ENCODE measurements around the gene WBP4.
"Not testable (repeated sequence)": the region's sequence is repeated elsewhere in the genome, so short reads cannot be mapped to it uniquely, and the experiment has no call there.

WBP4 gene

GRCh38 chr13:41034382-41034781, 26.9 kb upstream of the WBP4 start:
- Mint-ChIP-seq H3K36me3 (peaks cover 8% of the 10 kb centered on the region), H3K27ac (no peak overlapping the region), H3K9me3 (no peaks in the 10 kb centered on the region), H3K27me3 (no peaks in the 10 kb centered on the region), H3K4me1 (peaks cover 29% of the 10 kb centered on the region), H3K4me3 (no peak overlapping the region)

- Mint-ChIP-seq H3K4me3 (no peak overlapping the region), H3K36me3 (peaks cover 8% of the 10 kb centered on the region), H3K27me3 (no peaks in the 10 kb centered on the region), H3K9me3 (no peaks in the 10 kb centered on the region), H3K27ac (peak overlapping the region; percentile 21), H3K4me1 (peaks cover 30% of the 10 kb centered on the region)
Measured at GRCh38 chr13:41034881-41035280, 26.4 kb upstream of the WBP4 start.

GRCh38 chr13:41036557-41036956, 24.8 kb upstream of the WBP4 start:
- H3K27ac Mint-ChIP-seq, result not testable (repeated sequence)

GRCh38 chr13:41039746-41040145, 21.6 kb upstream of the WBP4 start:
- Mint-ChIP-seq H3K27ac (no peak overlapping the region), H3K36me3 (peaks cover 5% of the 10 kb centered on the region), H3K27me3 (no peaks in the 10 kb centered on the region), H3K4me1 (peaks cover 29% of the 10 kb centered on the region), H3K9me3 (no peaks in the 10 kb centered on the region), H3K4me3 (no peak overlapping the region)

More at GRCh38 chr13:41036557-41036956, 24.8 kb upstream of the WBP4 start:
- not testable (repeated sequence) for H3K4me3 Mint-ChIP-seq, H3K9me3 Mint-ChIP-seq, H3K36me3 Mint-ChIP-seq, H3K27me3 Mint-ChIP-seq
- peaks cover 35% of the 10 kb centered on the region for H3K4me1 Mint-ChIP-seq

- peak overlapping the region; percentile 66 for H3K27ac Mint-ChIP-seq
- no peaks in the 10 kb centered on the region for H3K27me3 Mint-ChIP-seq
- no peak overlapping the region for H3K4me3 Mint-ChIP-seq
- peaks cover 5% of the 10 kb centered on the region for H3K36me3 Mint-ChIP-seq
- peaks cover 22% of the 10 kb centered on the region for H3K4me1 Mint-ChIP-seq
- no peaks in the 10 kb centered on the region for H3K9me3 Mint-ChIP-seq
Measured at GRCh38 chr13:41040584-41041334, 20.6 kb upstream of the WBP4 start.

GRCh38 chr13:41042419-41042818, 18.9 kb upstream of the WBP4 start:
- not testable (repeated sequence) for H3K4me3 Mint-ChIP-seq, H3K9me3 Mint-ChIP-seq, H3K27me3 Mint-ChIP-seq, H3K27ac Mint-ChIP-seq, H3K36me3 Mint-ChIP-seq
- H3K4me1 Mint-ChIP-seq, result peaks cover 22% of the 10 kb centered on the region

GRCh38 chr13:41048640-41049039, 12.7 kb upstream of the WBP4 start:
- Mint-ChIP-seq H3K27me3 (no peaks in the 10 kb centered on the region), H3K4me1 (peaks cover 31% of the 10 kb centered on the region), H3K27ac (no peak overlapping the region), H3K9me3 (peaks cover 5% of the 10 kb centered on the region), H3K4me3 (no peak overlapping the region), H3K36me3 (peaks cover 8% of the 10 kb centered on the region)

- Mint-ChIP-seq H3K27ac (peak overlapping the region; percentile 8), H3K4me1 (peaks cover 42% of the 10 kb centered on the region), H3K9me3 (peaks cover 5% of the 10 kb centered on the region), H3K36me3 (peaks cover 8% of the 10 kb centered on the region), H3K27me3 (no peaks in the 10 kb centered on the region), H3K4me3 (no peak overlapping the region)
Measured at GRCh38 chr13:41049480-41050440, 11.5 kb upstream of the WBP4 start.

- Mint-ChIP-seq H3K9me3 (peaks cover 5% of the 10 kb centered on the region), H3K36me3 (peaks cover 7% of the 10 kb centered on the region), H3K27ac (no peak overlapping the region), H3K4me1 (peaks cover 67% of the 10 kb centered on the region), H3K27me3 (no peaks in the 10 kb centered on the region), H3K4me3 (no peak overlapping the region)
Measured at GRCh38 chr13:41052441-41052840, 8.9 kb upstream of the WBP4 start.

GRCh38 chr13:41053384-41053826, 7.9 kb upstream of the WBP4 start:
- no peak overlapping the region for H3K4me3 Mint-ChIP-seq
- peaks cover 76% of the 10 kb centered on the region for H3K4me1 Mint-ChIP-seq
- H3K27me3 Mint-ChIP-seq, result no peaks in the 10 kb centered on the region

GRCh38 chr13:41054212-41054877, 7.0 kb upstream of the WBP4 start:
- peak overlapping the region; percentile 23 for H3K4me3 Mint-ChIP-seq
- H3K9me3 Mint-ChIP-seq, result no peaks in the 10 kb centered on the region

More at GRCh38 chr13:41053384-41053826, 7.9 kb upstream of the WBP4 start:
- Mint-ChIP-seq H3K9me3 (peaks cover 5% of the 10 kb centered on the region), H3K27ac (no peak overlapping the region), H3K36me3 (peaks cover 7% of the 10 kb centered on the region)

GRCh38 chr13:41054919-41055619, 6.2 kb upstream of the WBP4 start:
- no peaks in the 10 kb centered on the region for H3K27me3 Mint-ChIP-seq
- H3K4me3 Mint-ChIP-seq, result peak overlapping the region; percentile 9
- peaks cover 75% of the 10 kb centered on the region for H3K4me1 Mint-ChIP-seq
- H3K27ac Mint-ChIP-seq, result peak overlapping the region; percentile 81
- no peaks in the 10 kb centered on the region for H3K36me3 Mint-ChIP-seq
- H3K9me3 Mint-ChIP-seq, result no peaks in the 10 kb centered on the region

More at GRCh38 chr13:41054212-41054877, 7.0 kb upstream of the WBP4 start:
- Mint-ChIP-seq H3K27ac (no peak overlapping the region), H3K4me1 (peaks cover 77% of the 10 kb centered on the region), H3K27me3 (no peaks in the 10 kb centered on the region), H3K36me3 (peaks cover 2% of the 10 kb centered on the region)

- no peak overlapping the region for H3K27ac Mint-ChIP-seq
- H3K9me3 Mint-ChIP-seq, result no peaks in the 10 kb centered on the region
- H3K4me1 Mint-ChIP-seq, result peaks cover 65% of the 10 kb centered on the region
- peak overlapping the region; percentile 12 for H3K4me3 Mint-ChIP-seq
- no peaks in the 10 kb centered on the region for H3K27me3 Mint-ChIP-seq
- no peaks in the 10 kb centered on the region for H3K36me3 Mint-ChIP-seq
Measured at GRCh38 chr13:41056194-41056593, 5.1 kb upstream of the WBP4 start.

- no peaks in the 10 kb centered on the region for H3K9me3 Mint-ChIP-seq
- H3K27me3 Mint-ChIP-seq, result no peaks in the 10 kb centered on the region
- H3K4me3 Mint-ChIP-seq, result peak overlapping the region; percentile 12
- H3K4me1 Mint-ChIP-seq, result peaks cover 61% of the 10 kb centered on the region
- peak overlapping the region; percentile 65 for H3K27ac Mint-ChIP-seq
- H3K36me3 Mint-ChIP-seq, result no peaks in the 10 kb centered on the region
Measured at GRCh38 chr13:41056826-41057711, 4.2 kb upstream of the WBP4 start.
